Right cardiac atrium (tissue), 5 donors: ENCODE data around the gene PDHA1. TPM values are rescaled to one million over a fixed set of nuclear protein-coding genes. Genes with fewer than 3 reads are reported as not detected.

ENCODE experiments used
- ATAC-seq, 2 donors: fragments of 200-7000 bp; cut with Tn5 transposase; one replicate each; pipeline versions ENCODE4 v1.8.0 to v1.9.1; 2020; ENCODE audit warnings: moderate library complexity in 2 of 2, mild to moderate bottlenecking in 1 of 2
- DNase-seq, 3 donors: peaks; one replicate each; pipeline ENCODE4 v3.0.0-alpha.2; 2020
- H3K27ac ChIP-seq: one replicate; pipeline ENCODE4 v1.5.1; 2013; ENCODE audit warnings: mild to moderate bottlenecking, low read length, control low read depth, moderate library complexity
- H3K27me3 ChIP-seq: one replicate; pipeline ENCODE4 v1.6.1; 2013; ENCODE audit not compliant: control insufficient read depth, insufficient read depth
- H3K4me1 ChIP-seq: one replicate; pipeline ENCODE4 v1.6.1; 2013; ENCODE audit warnings: low read length; ENCODE audit not compliant: control insufficient read depth, insufficient read depth
- H3K4me3 ChIP-seq: one replicate; pipeline ENCODE4 v1.5.1; 2013; ENCODE audit warnings: low read length, control low read depth
- H3K9me3 ChIP-seq: one replicate; pipeline ENCODE4 v1.6.1; 2013; ENCODE audit warnings: low read length; ENCODE audit not compliant: control insufficient read depth
- WGBS: extraction: QIAGEN DNeasy Blood & Tissue Kit; methylation state at CpG from one replicate; pipeline ENCODE4 v1.1.7; 2013; 5-methylcytosine and 5-hydroxymethylcytosine counted together
- intact Hi-C, 4 donors: fragments of 100-400 bp; cut with DNase I; formaldehyde crosslinking; loops; one replicate each; pipeline versions ENCODE4 v1.11.0 to v1.14.0; 2022 to 2023
- polyA plus RNA-seq: library from polyadenylated mRNA; stranded (reverse); fragments of 200-250 nt; gene quantifications from one replicate; pipeline ENCODE4 v1.2.3, GENCODE V29; 2013
- total RNA-seq, 4 donors: library from RNA; stranded (reverse); fragmentation: NEBNext Ultra II Directional; extraction: Animal tissue kit (Norgen Biotek cat#: 25700); gene quantifications; one replicate each; pipeline ENCODE4 v1.2.1, GENCODE V29; 2021
- donor health status: healthy with polysubstance abuse.
- donor health status: DM: no; HTN: yes; CAD: no.
- donor health status: DM: no; HTN: no; CAD: no.
- donor health status: DM: no; HTN: yes; CAD: no; lungs with severe emphysema.
- donor health status: DM: yes; HTN: yes; CAD: no.

Gene PDHA1
- total and polyA plus RNA-seq, 5 donors = 623 to 812 (median 764) TPM

DNA sequence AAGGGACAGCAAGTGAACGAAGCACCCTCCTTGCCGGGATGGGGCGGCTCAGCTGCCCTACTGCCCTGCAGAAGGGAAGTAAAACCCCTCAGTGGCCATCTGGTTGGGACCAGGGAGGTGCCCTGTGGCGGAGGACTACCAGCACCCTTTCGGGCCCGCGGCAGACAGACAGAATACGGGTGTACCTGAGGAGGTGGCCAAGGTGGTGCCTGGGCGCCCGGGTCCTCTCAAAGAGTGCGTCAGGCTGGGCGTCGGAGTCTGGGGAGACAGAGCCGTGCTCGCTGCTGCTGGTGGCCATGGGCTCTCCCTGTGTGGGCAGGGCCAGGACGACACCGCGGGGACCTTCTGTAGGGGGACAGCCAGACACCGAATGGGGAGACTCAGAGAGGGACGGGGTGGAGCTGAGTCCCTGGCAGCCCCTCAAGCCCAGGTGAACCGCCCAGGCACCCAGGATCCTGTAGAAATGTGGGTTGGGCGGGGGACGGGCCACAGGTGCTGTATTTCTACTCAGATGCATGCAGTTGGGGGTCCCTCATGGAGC is 29.7 kb downstream of the PDHA1 start:
- ATAC-seq (peak in 1 of 2 donors; percentile 5), DNase-seq (no peak)
- Histone ChIP-seq H3K4me1 (no peaks in the 10 kb centered on the region), H3K9me3 (no peaks in the 10 kb centered on the region), H3K4me3 (no peak overlapping the region), H3K27ac (no peak overlapping the region), H3K27me3 (no peaks in the 10 kb centered on the region)
- WGBS = 29% methylated on average over 23 of the region's 23 CpGs
- intact Hi-C loops = loop anchor here in 1 of 4 donors (5.0 kb wide), 1 partner anchor 514 kb away; the partner anchor contains the start of gene SH3KBP1

- Histone ChIP-seq H3K4me1 (no peaks in the 10 kb centered on the region), H3K27me3 (no peaks in the 10 kb centered on the region), H3K4me3 (no peak overlapping the region), H3K27ac (no peak overlapping the region), H3K9me3 (no peaks in the 10 kb centered on the region)
- intact Hi-C loops = loop anchor here in 1 of 4 donors (5.0 kb wide), 1 partner anchor 162 kb away; no protein-coding TSS in a partner anchor
- no peak for DNase-seq
- no peak for ATAC-seq
- WGBS = 79% methylated on average over 8 of the region's 8 CpGs
Measured at GRCh38 chrX:19375546-19375945, 31.8 kb downstream of the PDHA1 start.

DNA sequence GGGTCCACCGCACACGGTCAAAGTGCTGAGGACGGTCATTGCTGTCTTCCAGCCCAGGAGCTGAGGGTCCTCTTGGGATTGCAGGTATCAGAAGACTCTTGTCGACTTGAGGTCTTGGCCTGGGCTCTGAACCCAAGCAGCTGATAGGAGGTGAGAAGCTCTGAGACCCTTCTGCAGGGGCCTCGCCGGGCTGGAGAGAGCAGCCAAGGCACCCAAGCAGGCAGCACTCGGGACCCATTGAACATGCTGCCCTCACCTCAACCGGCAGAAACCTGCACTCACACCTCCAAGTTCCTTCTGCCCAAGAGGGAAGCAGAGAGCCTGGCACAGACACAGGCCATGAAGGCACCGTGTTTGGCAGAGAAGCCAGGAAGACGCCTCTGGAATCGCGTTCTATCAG is 34.1 kb downstream of the PDHA1 start:
- ATAC-seq = no peak
- no peak overlapping the region for H3K4me3 ChIP-seq
- intact Hi-C loops = loop anchor here in 1 of 4 donors (5.0 kb wide), 1 partner anchor 160 kb away; no protein-coding TSS in a partner anchor
- 95% methylated on average over 12 of the region's 12 CpGs for WGBS
- DNase-seq = no peak
- H3K27me3 ChIP-seq = no peaks in the 10 kb centered on the region
- no peak overlapping the region for H3K27ac ChIP-seq
- no peaks in the 10 kb centered on the region for H3K4me1 ChIP-seq
- no peaks in the 10 kb centered on the region for H3K9me3 ChIP-seq

- no peak overlapping the region for H3K27ac ChIP-seq
- H3K9me3 ChIP-seq = no peaks in the 10 kb centered on the region
- ATAC-seq = no peak
- H3K4me1 ChIP-seq = no peaks in the 10 kb centered on the region
- 89% methylated on average over 9 of the region's 9 CpGs for WGBS
- H3K27me3 ChIP-seq = no peaks in the 10 kb centered on the region
- intact Hi-C loops = no loop called here
- H3K4me3 ChIP-seq = no peak overlapping the region
- DNase-seq = no peak
Measured at GRCh38 chrX:19381326-19381725, 37.6 kb downstream of the PDHA1 start.

DNA sequence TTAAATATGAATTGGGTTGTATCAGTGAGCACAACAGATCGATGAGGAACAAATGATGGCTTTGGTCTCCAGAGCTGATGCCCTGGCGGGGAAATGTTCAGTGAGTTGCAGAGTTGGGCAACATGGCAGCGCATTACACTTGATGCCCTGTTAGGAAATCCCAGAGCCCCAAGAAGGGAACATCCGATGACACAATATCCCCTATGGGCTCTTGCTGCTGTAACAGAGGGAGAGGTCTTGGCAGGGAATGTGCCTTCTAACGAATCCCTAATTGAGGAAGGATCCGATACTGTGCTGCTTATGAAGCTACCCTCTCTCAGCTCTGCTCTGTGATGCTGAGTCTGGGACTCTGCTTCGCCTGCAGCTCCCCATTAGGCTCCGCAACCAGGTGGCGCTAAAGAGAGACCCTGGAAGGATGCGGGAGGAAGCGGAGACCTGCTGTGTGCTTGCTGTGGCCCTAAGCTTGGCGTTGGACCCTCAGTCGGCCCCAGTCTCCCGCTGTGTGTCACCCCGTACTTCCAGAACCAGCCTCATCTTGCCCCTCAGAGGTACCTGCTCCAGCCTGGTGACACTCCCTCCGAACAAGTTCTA is 38.9 kb downstream of the PDHA1 start:
- WGBS = 24% methylated on average over 16 of the region's 16 CpGs
- peak; percentile 37 to 60 for ATAC-seq
- no peaks in the 10 kb centered on the region for H3K27me3 ChIP-seq
- intact Hi-C loops = no loop called here
- no peak overlapping the region for H3K27ac ChIP-seq
- DNase-seq = peak in 2 of 3 donors; percentile 29 to 65
- no peak overlapping the region for H3K4me3 ChIP-seq
- no peaks in the 10 kb centered on the region for H3K9me3 ChIP-seq
- no peaks in the 10 kb centered on the region for H3K4me1 ChIP-seq

- H3K27me3 ChIP-seq = no peaks in the 10 kb centered on the region
- ATAC-seq (no peak), DNase-seq (no peak)
- H3K9me3 ChIP-seq = no peaks in the 10 kb centered on the region
- 81% methylated on average over 4 of the region's 4 CpGs for WGBS
- intact Hi-C loops = no loop called here
- no peak overlapping the region for H3K27ac ChIP-seq
- no peak overlapping the region for H3K4me3 ChIP-seq
- H3K4me1 ChIP-seq = no peaks in the 10 kb centered on the region
Measured at GRCh38 chrX:19386679-19387078, 43.0 kb downstream of the PDHA1 start.

- H3K4me1 ChIP-seq = no peaks in the 10 kb centered on the region
- H3K9me3 ChIP-seq = no peaks in the 10 kb centered on the region
- intact Hi-C loops = no loop called here
- H3K4me3 ChIP-seq = no peak overlapping the region
- ATAC-seq = no peak
- H3K27ac ChIP-seq = no peak overlapping the region
- no peaks in the 10 kb centered on the region for H3K27me3 ChIP-seq
- no peak for DNase-seq
- WGBS = 69% methylated on average over 13 of the region's 13 CpGs
Measured at GRCh38 chrX:19388064-19388679, 44.4 kb downstream of the PDHA1 start.

- Histone ChIP-seq H3K27ac (no peak overlapping the region), H3K4me1 (no peaks in the 10 kb centered on the region), H3K9me3 (no peaks in the 10 kb centered on the region), H3K27me3 (no peaks in the 10 kb centered on the region), H3K4me3 (no peak overlapping the region)
- intact Hi-C loops = no loop called here
- 78% methylated on average over 8 of the region's 8 CpGs for WGBS
- no peak for DNase-seq
- ATAC-seq = no peak
Measured at GRCh38 chrX:19388741-19389140, 45.0 kb downstream of the PDHA1 start.

GRCh38 chrX:19389227-19389845 is 45.6 kb downstream of the PDHA1 start:
- WGBS = 27% methylated on average over 4 of the region's 4 CpGs
- H3K27me3 ChIP-seq = no peaks in the 10 kb centered on the region
- H3K27ac ChIP-seq = no peak overlapping the region
- H3K4me1 ChIP-seq = no peaks in the 10 kb centered on the region
- DNase-seq (no peak), ATAC-seq (no peak)
- no peak overlapping the region for H3K4me3 ChIP-seq
- intact Hi-C loops = no loop called here
- H3K9me3 ChIP-seq = no peaks in the 10 kb centered on the region

- ATAC-seq = no peak
- 80% methylated on average over 12 of the region's 12 CpGs for WGBS
Measured at GRCh38 chrX:19392078-19392477, 48.4 kb downstream of the PDHA1 start.

GRCh38 chrX:19392703-19393102 is 49.0 kb downstream of the PDHA1 start:
- intact Hi-C loops = no loop called here
- 77% methylated on average over 4 of the region's 4 CpGs for WGBS

More at GRCh38 chrX:19392078-19392477, 48.4 kb downstream of the PDHA1 start:
- H3K27me3 ChIP-seq = no peaks in the 10 kb centered on the region
- H3K4me3 ChIP-seq = no peak overlapping the region
- no peak overlapping the region for H3K27ac ChIP-seq
- no peak for DNase-seq
- H3K9me3 ChIP-seq = no peaks in the 10 kb centered on the region
- intact Hi-C loops = no loop called here
- no peaks in the 10 kb centered on the region for H3K4me1 ChIP-seq

More at GRCh38 chrX:19392703-19393102, 49.0 kb downstream of the PDHA1 start:
- no peak overlapping the region for H3K27ac ChIP-seq
- H3K4me1 ChIP-seq = no peaks in the 10 kb centered on the region
- H3K27me3 ChIP-seq = no peaks in the 10 kb centered on the region
- no peaks in the 10 kb centered on the region for H3K9me3 ChIP-seq
- DNase-seq (no peak), ATAC-seq (no peak)
- H3K4me3 ChIP-seq = no peak overlapping the region
